Measurements from ENCODE around the gene MCF2L. TPM values are rescaled to one million over a fixed set of nuclear protein-coding genes. Genes with fewer than 3 reads are reported as not detected.

Gene MCF2L
- total RNA-seq, 4 donors from 2014 or later, result 12.8 to 169 (median 41.5) TPM

DNA sequence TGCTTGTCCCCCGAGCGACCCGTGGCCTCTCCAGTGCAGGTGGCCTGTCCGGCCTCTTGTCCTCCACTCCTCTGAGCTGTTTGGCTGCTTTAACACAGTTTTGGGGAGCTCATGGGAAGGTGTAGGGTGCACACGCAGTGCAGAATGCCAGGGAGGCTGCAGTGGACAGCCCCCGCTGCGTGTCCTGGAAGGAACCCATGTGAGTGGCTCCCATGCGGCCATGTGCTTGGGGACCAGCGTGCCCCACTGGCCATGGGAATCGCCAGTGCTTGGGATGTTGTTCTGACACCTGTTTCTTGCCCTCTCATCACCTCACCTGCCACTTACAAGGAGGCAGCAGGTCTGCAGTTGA, 114.0 kb downstream of the MCF2L start:
- ATAC-seq (ENCODE audit: low FRiP score), result no peak
- TF ChIP-seq, protein P1, sequence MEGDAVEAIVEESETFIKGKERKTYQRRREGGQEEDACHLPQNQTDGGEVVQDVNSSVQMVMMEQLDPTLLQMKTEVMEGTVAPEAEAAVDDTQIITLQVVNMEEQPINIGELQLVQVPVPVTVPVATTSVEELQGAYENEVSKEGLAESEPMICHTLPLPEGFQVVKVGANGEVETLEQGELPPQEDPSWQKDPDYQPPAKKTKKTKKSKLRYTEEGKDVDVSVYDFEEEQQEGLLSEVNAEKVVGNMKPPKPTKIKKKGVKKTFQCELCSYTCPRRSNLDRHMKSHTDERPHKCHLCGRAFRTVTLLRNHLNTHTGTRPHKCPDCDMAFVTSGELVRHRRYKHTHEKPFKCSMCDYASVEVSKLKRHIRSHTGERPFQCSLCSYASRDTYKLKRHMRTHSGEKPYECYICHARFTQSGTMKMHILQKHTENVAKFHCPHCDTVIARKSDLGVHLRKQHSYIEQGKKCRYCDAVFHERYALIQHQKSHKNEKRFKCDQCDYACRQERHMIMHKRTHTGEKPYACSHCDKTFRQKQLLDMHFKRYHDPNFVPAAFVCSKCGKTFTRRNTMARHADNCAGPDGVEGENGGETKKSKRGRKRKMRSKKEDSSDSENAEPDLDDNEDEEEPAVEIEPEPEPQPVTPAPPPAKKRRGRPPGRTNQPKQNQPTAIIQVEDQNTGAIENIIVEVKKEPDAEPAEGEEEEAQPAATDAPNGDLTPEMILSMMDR (IDR thresholded peaks at IDR 0.05), result no peak
- DNase-seq (ENCODE audit: low spot score), result no peak

DNA sequence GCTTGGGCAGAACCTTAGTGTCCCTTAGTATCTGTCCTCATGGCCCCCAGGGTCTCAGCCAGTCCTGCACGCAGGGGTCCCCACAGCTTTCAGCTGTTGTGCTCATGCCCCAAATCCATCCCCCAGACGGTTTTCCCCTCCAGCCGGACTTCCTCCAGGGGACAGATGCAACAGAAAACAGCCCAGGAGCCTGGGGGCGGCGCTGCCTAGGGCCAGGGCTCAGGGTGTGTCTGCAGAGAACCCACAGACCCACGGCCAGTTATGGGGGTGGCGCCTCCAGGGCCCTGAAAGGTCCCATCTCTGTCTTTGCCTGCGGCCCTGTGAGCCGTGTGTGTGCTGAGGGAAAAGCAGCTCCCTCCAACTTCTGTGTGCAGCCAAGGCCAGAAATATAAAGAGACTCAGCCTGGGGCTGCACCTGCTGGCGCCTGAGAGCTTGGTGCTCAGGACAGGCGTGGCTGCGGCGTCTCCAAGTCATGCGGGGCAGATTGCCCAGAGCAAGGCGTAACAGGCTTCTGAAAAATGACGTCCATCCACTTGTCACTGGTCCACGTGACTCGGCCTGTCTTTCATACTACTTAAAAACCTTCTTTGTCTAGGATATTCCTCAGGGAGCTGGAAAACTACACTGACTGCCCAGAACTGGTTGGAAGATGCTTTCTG, 114.5 kb downstream of the MCF2L start:
- ATAC-seq (ENCODE audit: low FRiP score) (no peak), DNase-seq (ENCODE audit: low spot score) (no peak)
- TF ChIP-seq, protein P1 (IDR thresholded peaks at IDR 0.05), result no peak

GRCh38 chr13:113084094-113084942, 115.3 kb downstream of the MCF2L start:
- TF ChIP-seq, protein P1 (IDR thresholded peaks at IDR 0.05), result no peak
- DNase-seq (ENCODE audit: low spot score) (no peak), ATAC-seq (ENCODE audit: low FRiP score) (no peak)

- DNase-seq (ENCODE audit: low spot score), result no peak
- TF ChIP-seq, protein P1 (IDR thresholded peaks at IDR 0.05), result no peak
- no peak for ATAC-seq (ENCODE audit: low FRiP score)
Observed at GRCh38 chr13:113084943-113085540, 116.0 kb downstream of the MCF2L start.

DNA sequence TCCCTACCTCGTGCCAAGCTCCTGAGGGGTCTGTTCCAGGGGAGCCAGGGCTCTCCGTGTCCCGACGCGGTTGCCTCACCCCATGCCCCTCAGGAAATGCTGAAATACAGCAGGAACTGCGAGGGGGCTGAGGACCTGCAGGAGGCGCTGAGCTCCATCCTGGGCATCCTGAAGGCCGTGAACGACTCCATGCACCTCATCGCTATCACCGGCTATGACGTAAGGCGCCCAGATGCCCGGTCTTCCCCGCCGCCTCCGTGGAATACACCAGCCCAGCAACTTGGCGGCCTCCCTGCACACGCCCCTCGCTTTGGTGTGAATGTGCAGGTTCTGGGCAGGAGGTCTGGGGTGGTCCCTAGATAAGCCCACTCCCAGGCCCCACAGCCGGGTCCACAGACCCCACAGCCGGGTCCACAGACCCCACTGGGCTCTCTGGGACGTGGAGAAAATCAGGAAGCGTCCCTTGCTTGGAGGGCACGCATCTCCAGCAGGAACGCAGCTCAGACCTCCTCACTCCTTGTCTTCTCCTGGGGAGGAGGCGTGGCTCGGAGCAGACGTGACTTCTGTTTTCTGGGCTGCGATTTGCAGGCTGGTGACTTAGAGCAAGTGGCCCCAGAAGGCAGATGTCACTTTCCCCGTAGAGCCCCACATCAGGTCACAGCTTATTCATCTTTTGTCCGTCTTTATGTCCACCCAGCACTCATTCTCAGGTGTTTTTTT, 117.2 kb downstream of the MCF2L start:
- TF ChIP-seq, protein P1 (IDR thresholded peaks at IDR 0.05), result no peak
- no peak for DNase-seq (ENCODE audit: low spot score)
- ATAC-seq (ENCODE audit: low FRiP score), result no peak

DNA sequence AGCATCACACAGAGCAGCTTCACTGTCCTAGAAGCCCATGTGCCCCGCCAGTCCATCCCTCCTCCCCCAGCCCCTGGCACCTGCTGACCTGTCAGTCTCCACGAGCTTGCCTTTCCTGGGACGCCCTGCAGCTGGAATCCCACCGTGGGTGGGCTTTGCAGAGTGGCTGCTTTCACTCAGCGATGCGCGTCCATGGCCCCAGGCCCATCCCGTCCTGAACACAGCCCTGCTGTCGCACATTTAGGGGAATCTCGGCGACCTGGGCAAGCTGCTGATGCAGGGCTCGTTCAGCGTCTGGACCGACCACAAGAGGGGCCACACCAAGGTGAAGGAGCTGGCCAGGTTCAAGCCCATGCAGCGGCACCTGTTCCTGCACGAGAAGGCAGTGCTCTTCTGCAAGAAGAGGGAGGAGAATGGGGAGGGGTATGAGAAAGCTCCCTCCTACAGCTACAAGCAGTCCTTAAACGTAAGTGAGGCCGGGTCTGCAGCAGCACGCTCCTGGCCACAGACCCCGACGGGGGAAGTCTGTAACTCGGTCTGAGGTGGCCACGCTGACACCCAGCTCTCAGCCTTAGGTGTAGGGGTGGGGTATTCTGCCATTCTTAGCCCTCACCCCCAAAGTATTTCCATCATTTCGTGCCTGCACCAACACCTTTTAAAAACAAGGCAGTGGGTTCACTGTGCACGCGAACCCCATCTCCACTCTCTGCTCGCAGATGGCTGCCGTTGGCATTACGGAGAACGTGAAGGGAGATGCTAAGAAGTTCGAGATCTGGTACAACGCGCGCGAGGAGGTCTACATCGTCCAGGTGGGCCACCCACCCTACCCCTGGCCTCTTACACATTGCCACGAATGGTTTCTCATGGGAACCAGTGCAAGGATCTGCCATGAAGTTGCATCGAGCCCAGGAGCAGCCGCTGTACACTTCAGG, 118.2 kb downstream of the MCF2L start:
- TF ChIP-seq, protein P1 (IDR thresholded peaks at IDR 0.05), result no peak
- ATAC-seq (ENCODE audit: low FRiP score), result no peak
- no peak for DNase-seq (ENCODE audit: low spot score)

Data from omental fat pad (tissue), 4 donors.